ENCODE results near the gene ZNF862. TPM values are rescaled to one million over a fixed set of nuclear protein-coding genes. Genes with fewer than 3 reads are reported as not detected.

The ZNF862 gene
- total and polyA plus RNA-seq, 2 donors (not counting 1 experiment from before 2014, with no cell fraction given) = 24.1 to 33.0 TPM

DNA sequence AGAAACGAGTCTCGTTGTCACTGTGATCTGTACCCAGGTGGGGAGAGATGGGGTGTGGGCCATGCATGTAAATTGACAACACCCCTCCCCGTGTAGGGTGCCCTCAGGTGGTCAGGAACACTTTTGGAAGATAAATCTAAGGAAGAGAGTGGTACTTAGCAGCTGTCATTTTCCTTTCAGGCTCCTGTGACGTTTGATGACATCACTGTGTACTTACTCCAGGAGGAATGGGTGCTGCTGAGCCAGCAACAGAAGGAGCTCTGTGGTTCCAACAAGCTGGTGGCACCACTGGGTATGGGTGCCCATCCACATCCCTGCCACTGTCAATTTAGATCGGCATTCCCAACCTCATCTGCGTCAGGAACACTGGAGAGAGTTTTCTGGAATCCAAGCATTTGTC lies 6.3 kb downstream of the ZNF862 start:
- WGBS (ENCODE audit: insufficient coverage) = 88% methylated on average over 4 of the region's 6 CpGs
- Histone ChIP-seq H3K27me3 (replicated peaks in 1 of 4; ENCODE audit: control extremely low read depth in 1 of 4, control insufficient read depth in 3 of 4, insufficient read depth in 4 of 4, low read length in 3 of 4) (no peaks in the 10 kb centered on the region), H3K4me3 (ENCODE audit: control extremely low read depth in 1 of 5, extremely low read depth in 1 of 5, insufficient read depth in 1 of 5, low read depth in 2 of 5, low read length in 4 of 5) (no peak overlapping the region), H3K36me3 (replicated peaks in 1 of 2; ENCODE audit: control extremely low read depth in 1 of 2, control insufficient read depth in 1 of 2, extremely low read depth in 1 of 2, insufficient read depth in 2 of 2, low read length in 1 of 2) (peaks cover 1 to 3% of the 10 kb centered on the region in 2 experiments), H3K79me2 (ENCODE audit: control insufficient read depth, insufficient read depth, low read length) (peaks cover 10% of the 10 kb centered on the region), H3K4me2 (replicated peaks; ENCODE audit: low read depth, low read length, poor library complexity, severe bottlenecking) (no peak overlapping the region), H4K20me1 (ENCODE audit: control insufficient read depth, insufficient read depth, low read length, poor library complexity, severe bottlenecking) (peaks cover 8% of the 10 kb centered on the region), H3K9me3 (ENCODE audit: control extremely low read depth in 1 of 3, control insufficient read depth in 2 of 3, insufficient read depth in 1 of 3, low read length in 2 of 3) (no peaks in the 10 kb centered on the region), H3K9ac (ENCODE audit: low read length) (no peak overlapping the region), H3K4me1 (ENCODE audit: control insufficient read depth in 2 of 2, insufficient read depth in 2 of 2, low read length in 2 of 2) (peaks cover 12 to 19% of the 10 kb centered on the region in 2 donors), H3K27ac (ENCODE audit: low read length in 2 of 2) (no peak overlapping the region), H2AFZ (ENCODE audit: insufficient read depth, low read depth, low read length, poor library complexity, severe bottlenecking) (no peak overlapping the region)
- Mint-ChIP-seq H3K27ac (no peak overlapping the region), H3K4me3 (no peak overlapping the region), H3K27me3 (no peaks in the 10 kb centered on the region), H3K9me3 (ENCODE audit: insufficient read depth) (no peaks in the 10 kb centered on the region), H3K4me1 (peaks cover 21% of the 10 kb centered on the region)
- DNase-seq (no peak), ATAC-seq (ENCODE audit: low read depth) (no peak)
- ChIA-PET CTCF (no interaction called here), POLR2A (no interaction called here)
- intact Hi-C loops (cut with micrococcal nuclease) = no loop called here
- TF ChIP-seq EZH2 (IDR thresholded peaks at IDR 0.05; ENCODE audit: borderline replicate concordance, insufficient read depth, low read depth, low read length, poor library complexity, severe bottlenecking) = no peak
- TF ChIP-seq, protein P1, sequence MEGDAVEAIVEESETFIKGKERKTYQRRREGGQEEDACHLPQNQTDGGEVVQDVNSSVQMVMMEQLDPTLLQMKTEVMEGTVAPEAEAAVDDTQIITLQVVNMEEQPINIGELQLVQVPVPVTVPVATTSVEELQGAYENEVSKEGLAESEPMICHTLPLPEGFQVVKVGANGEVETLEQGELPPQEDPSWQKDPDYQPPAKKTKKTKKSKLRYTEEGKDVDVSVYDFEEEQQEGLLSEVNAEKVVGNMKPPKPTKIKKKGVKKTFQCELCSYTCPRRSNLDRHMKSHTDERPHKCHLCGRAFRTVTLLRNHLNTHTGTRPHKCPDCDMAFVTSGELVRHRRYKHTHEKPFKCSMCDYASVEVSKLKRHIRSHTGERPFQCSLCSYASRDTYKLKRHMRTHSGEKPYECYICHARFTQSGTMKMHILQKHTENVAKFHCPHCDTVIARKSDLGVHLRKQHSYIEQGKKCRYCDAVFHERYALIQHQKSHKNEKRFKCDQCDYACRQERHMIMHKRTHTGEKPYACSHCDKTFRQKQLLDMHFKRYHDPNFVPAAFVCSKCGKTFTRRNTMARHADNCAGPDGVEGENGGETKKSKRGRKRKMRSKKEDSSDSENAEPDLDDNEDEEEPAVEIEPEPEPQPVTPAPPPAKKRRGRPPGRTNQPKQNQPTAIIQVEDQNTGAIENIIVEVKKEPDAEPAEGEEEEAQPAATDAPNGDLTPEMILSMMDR (IDR thresholded peaks at IDR 0.05) = no peak

DNA sequence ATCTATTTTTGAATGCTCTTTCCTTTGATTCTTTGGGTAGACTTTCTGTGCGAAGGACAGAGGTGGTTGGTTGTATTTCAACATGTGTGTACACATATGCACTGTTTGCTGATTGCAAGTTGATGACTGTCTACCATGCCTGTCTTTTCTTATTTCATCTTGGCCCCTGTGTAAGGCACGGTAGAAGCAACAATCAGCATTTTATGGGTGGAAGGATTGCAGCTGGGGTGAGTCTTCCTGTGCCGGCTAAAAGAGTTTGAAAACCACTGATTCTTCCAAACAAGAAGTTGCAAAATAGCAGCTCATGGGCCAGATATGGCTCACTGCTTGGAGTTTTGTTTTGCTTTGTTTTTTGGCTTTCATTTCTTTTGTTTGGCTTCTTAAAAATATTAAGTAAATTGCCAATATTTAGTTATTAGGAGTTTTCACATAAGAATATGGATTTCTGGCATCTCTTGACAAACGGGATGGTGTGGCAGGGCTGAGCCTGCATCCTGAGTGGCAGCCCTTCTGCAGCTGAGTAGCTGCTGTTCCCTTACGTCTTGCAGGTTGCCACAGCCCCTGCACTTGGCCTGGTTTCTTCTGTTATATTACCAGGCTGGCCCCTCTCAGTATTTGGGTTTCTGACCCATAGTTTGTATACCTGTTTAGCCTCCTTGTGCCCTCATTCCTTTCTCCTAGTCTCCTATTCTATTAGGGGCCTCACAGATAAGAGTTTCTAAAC lies 7.2 kb downstream of the ZNF862 start:
- intact Hi-C loops (cut with micrococcal nuclease) = no loop called here
- no peaks in the 10 kb centered on the region for H3K9me3 ChIP-seq (ENCODE audit: control extremely low read depth in 1 of 3, control insufficient read depth in 2 of 3, insufficient read depth in 1 of 3, low read length in 2 of 3)
- peaks cover 16% of the 10 kb centered on the region for H3K4me1 Mint-ChIP-seq
- no peak overlapping the region for H3K27ac ChIP-seq (ENCODE audit: low read length in 2 of 2)
- H2AFZ ChIP-seq (ENCODE audit: insufficient read depth, low read depth, low read length, poor library complexity, severe bottlenecking) = no peak overlapping the region
- H3K27me3 ChIP-seq (replicated peaks in 1 of 4; ENCODE audit: control extremely low read depth in 1 of 4, control insufficient read depth in 3 of 4, insufficient read depth in 4 of 4, low read length in 3 of 4) = no peaks in the 10 kb centered on the region
- H3K27ac Mint-ChIP-seq = no peak overlapping the region
- no peak overlapping the region for H3K4me2 ChIP-seq (replicated peaks; ENCODE audit: low read depth, low read length, poor library complexity, severe bottlenecking)
- H3K9me3 Mint-ChIP-seq (ENCODE audit: insufficient read depth) = no peaks in the 10 kb centered on the region
- H3K36me3 ChIP-seq (replicated peaks in 1 of 2; ENCODE audit: control extremely low read depth in 1 of 2, control insufficient read depth in 1 of 2, extremely low read depth in 1 of 2, insufficient read depth in 2 of 2, low read length in 1 of 2) = peaks cover 1 to 3% of the 10 kb centered on the region in 2 experiments
- TF ChIP-seq, protein P1 (IDR thresholded peaks at IDR 0.05) = no peak
- no peak for TF ChIP-seq EZH2 (IDR thresholded peaks at IDR 0.05; ENCODE audit: borderline replicate concordance, insufficient read depth, low read depth, low read length, poor library complexity, severe bottlenecking)
- ChIA-PET POLR2A (interaction anchor here (0.6 kb wide), 1 partner anchor 564 kb away, joined by 6 read pairs; no protein-coding TSS in a partner anchor), CTCF (interaction anchor here (1.4 kb wide), 1 partner anchor 38 kb away, joined by 4 read pairs; no protein-coding TSS in a partner anchor)
- peaks cover 4% of the 10 kb centered on the region for H4K20me1 ChIP-seq (ENCODE audit: control insufficient read depth, insufficient read depth, low read length, poor library complexity, severe bottlenecking)
- H3K27me3 Mint-ChIP-seq = no peaks in the 10 kb centered on the region
- no peak overlapping the region for H3K4me3 Mint-ChIP-seq
- ATAC-seq (ENCODE audit: low read depth) (no peak), DNase-seq (no peak)
- H3K4me1 ChIP-seq (ENCODE audit: control insufficient read depth in 2 of 2, insufficient read depth in 2 of 2, low read length in 2 of 2) = peaks cover 9 to 17% of the 10 kb centered on the region in 2 donors
- WGBS (ENCODE audit: insufficient coverage) = 81% methylated on average over 5 of the region's 5 CpGs
- peaks cover 5% of the 10 kb centered on the region for H3K79me2 ChIP-seq (ENCODE audit: control insufficient read depth, insufficient read depth, low read length)
- no peak overlapping the region for H3K9ac ChIP-seq (ENCODE audit: low read length)
- no peak overlapping the region for H3K4me3 ChIP-seq (ENCODE audit: control extremely low read depth in 1 of 5, extremely low read depth in 1 of 5, insufficient read depth in 1 of 5, low read depth in 2 of 5, low read length in 4 of 5)
